SIG-M5 treated with dmso at 0.1 percent for 504 hours (cell line): ENCODE data around the gene USP9X.
"Not testable (repeated sequence)": the region's sequence is repeated elsewhere in the genome, so short reads cannot be mapped to it uniquely, and the experiment has no call there.

Experiments used
- DNase-seq: peaks from one replicate; lab custom pipeline; 2025; ENCODE audit not compliant: unreplicated experiment; lab: John Stamatoyannopoulos, UW

Gene USP9X

GRCh38 chrX:41122664-41123257 is 37.5 kb downstream of the USP9X start:
- no peak for DNase-seq

- DNase-seq: no peak
Measured at GRCh38 chrX:41127477-41128192, 42.4 kb downstream of the USP9X start.

GRCh38 chrX:41128955-41129354 is 43.7 kb downstream of the USP9X start:
- DNase-seq: no peak

- DNase-seq: no peak
Measured at GRCh38 chrX:41131766-41132165, 46.5 kb downstream of the USP9X start.

GRCh38 chrX:41133551-41133950 is 48.3 kb downstream of the USP9X start:
- DNase-seq: no peak

GRCh38 chrX:41137589-41137988 is 52.3 kb downstream of the USP9X start:
- peak; percentile 23 for DNase-seq

- peak; percentile 5 for DNase-seq
Measured at GRCh38 chrX:41142130-41142910, 57.1 kb downstream of the USP9X start.

GRCh38 chrX:41144873-41145272 is 59.6 kb downstream of the USP9X start:
- DNase-seq: no peak

- no peak for DNase-seq
Measured at GRCh38 chrX:41145920-41146608, 60.8 kb downstream of the USP9X start.

- DNase-seq: no peak
Measured at GRCh38 chrX:41148553-41148952, 63.3 kb downstream of the USP9X start.

GRCh38 chrX:41150043-41150442 is 64.8 kb downstream of the USP9X start:
- no peak for DNase-seq

- not testable (repeated sequence) for DNase-seq
Measured at GRCh38 chrX:41151726-41152125, 66.5 kb downstream of the USP9X start.

GRCh38 chrX:41152221-41152620 is 67.0 kb downstream of the USP9X start:
- DNase-seq: no peak

GRCh38 chrX:41153448-41153847 is 68.2 kb downstream of the USP9X start:
- DNase-seq: no peak

GRCh38 chrX:41153957-41154356 is 68.7 kb downstream of the USP9X start:
- DNase-seq: no peak

GRCh38 chrX:41164449-41164848 is 79.2 kb downstream of the USP9X start:
- no peak for DNase-seq

GRCh38 chrX:41167888-41168287 is 82.6 kb downstream of the USP9X start:
- no peak for DNase-seq

- DNase-seq: no peak
Measured at GRCh38 chrX:41176263-41176662, 91.0 kb downstream of the USP9X start.

- DNase-seq: no peak
Measured at GRCh38 chrX:41177297-41177696, 92.1 kb downstream of the USP9X start.

- DNase-seq: no peak
Measured at GRCh38 chrX:41178201-41178600, 93.0 kb downstream of the USP9X start.

- DNase-seq: peak; percentile 36
Measured at GRCh38 chrX:41180194-41180908, 95.1 kb downstream of the USP9X start.
